Ectodermal cell (in vitro differentiated cells): ENCODE data around the gene FARP1.

Experiments used
- H3K27ac ChIP-seq: 2 replicates; pipeline ENCODE4 v1.7.0; 2013; ENCODE audit warnings: mild to moderate bottlenecking, low read depth, low read length; ENCODE audit not compliant: insufficient read depth, poor library complexity, severe bottlenecking
- H3K27me3 ChIP-seq: 2 replicates; pipeline ENCODE4 v1.7.0; 2013; ENCODE audit warnings: mild to moderate bottlenecking, low read length; ENCODE audit not compliant: insufficient read depth, control insufficient read depth, poor library complexity, severe bottlenecking
- H3K36me3 ChIP-seq: one replicate; pipeline ENCODE4 v1.7.0; 2013; ENCODE audit warnings: low read length; ENCODE audit not compliant: control insufficient read depth, insufficient read depth
- H3K4me1 ChIP-seq: one replicate; pipeline ENCODE4 v1.7.0; 2013; ENCODE audit warnings: low read length; ENCODE audit not compliant: control insufficient read depth, insufficient read depth
- H3K4me3 ChIP-seq: 2 replicates; pipeline ENCODE4 v1.7.0; 2013; ENCODE audit warnings: low read depth, low read length, control low read depth; ENCODE audit not compliant: insufficient read depth
- H3K9me3 ChIP-seq: 2 replicates; pipeline ENCODE4 v1.7.0; 2013; ENCODE audit warnings: mild to moderate bottlenecking, low read length, moderate library complexity; ENCODE audit not compliant: control insufficient read depth
- WGBS, 2 experiments: methylation state at CpG; one replicate each; pipeline ENCODE4 v1.1.7; 2013; ENCODE audit warnings: missing lambda C conversion rate in 2 of 2; 5-methylcytosine and 5-hydroxymethylcytosine counted together

FARP1 gene

GRCh38 chr13:98311200-98311548, 168.3 kb downstream of the FARP1 start:
- no peak overlapping the region for H3K4me3 ChIP-seq

GRCh38 chr13:98312606-98313005, 169.7 kb downstream of the FARP1 start:
- no peaks in the 10 kb centered on the region for H3K36me3 ChIP-seq
- 97% methylated on average over 7 of the region's 7 CpGs for WGBS, 2 experiments
- no peaks in the 10 kb centered on the region for H3K27me3 ChIP-seq
- no peaks in the 10 kb centered on the region for H3K9me3 ChIP-seq
- H3K4me1 ChIP-seq = peaks cover 27% of the 10 kb centered on the region
- H3K4me3 ChIP-seq = no peak overlapping the region
- no peak overlapping the region for H3K27ac ChIP-seq

More at GRCh38 chr13:98311200-98311548, 168.3 kb downstream of the FARP1 start:
- H3K27me3 ChIP-seq = no peaks in the 10 kb centered on the region
- H3K36me3 ChIP-seq = no peaks in the 10 kb centered on the region
- H3K9me3 ChIP-seq = no peaks in the 10 kb centered on the region
- H3K4me1 ChIP-seq = peaks cover 27% of the 10 kb centered on the region
- no peak overlapping the region for H3K27ac ChIP-seq
- 89 to 94% methylated on average over 1 of the region's 1 CpG for WGBS, 2 experiments

- Histone ChIP-seq H3K4me3 (no peak overlapping the region), H3K27ac (no peak overlapping the region), H3K9me3 (no peaks in the 10 kb centered on the region), H3K36me3 (no peaks in the 10 kb centered on the region), H3K4me1 (peaks cover 27% of the 10 kb centered on the region), H3K27me3 (no peaks in the 10 kb centered on the region)
- 90 to 94% methylated on average over 19 of the region's 20 CpGs for WGBS, 2 experiments
These were observed 170.4 kb downstream of the FARP1 start for GRCh38 chr13:98313023-98313921.

- Histone ChIP-seq H3K9me3 (no peaks in the 10 kb centered on the region), H3K27ac (no peak overlapping the region), H3K36me3 (no peaks in the 10 kb centered on the region), H3K4me1 (peaks cover 27% of the 10 kb centered on the region), H3K4me3 (no peak overlapping the region), H3K27me3 (no peaks in the 10 kb centered on the region)
- 94 to 96% methylated on average over 6 of the region's 6 CpGs for WGBS, 2 experiments
These were observed 171.0 kb downstream of the FARP1 start for GRCh38 chr13:98313922-98314292.

GRCh38 chr13:98315466-98315865, 172.6 kb downstream of the FARP1 start:
- peaks cover 27% of the 10 kb centered on the region for H3K4me1 ChIP-seq
- no peaks in the 10 kb centered on the region for H3K9me3 ChIP-seq
- H3K4me3 ChIP-seq = no peak overlapping the region
- no peaks in the 10 kb centered on the region for H3K36me3 ChIP-seq
- H3K27me3 ChIP-seq = no peaks in the 10 kb centered on the region
- WGBS, 2 experiments = 41 to 50% methylated on average over 8 of the region's 8 CpGs
- H3K27ac ChIP-seq = no peak overlapping the region

GRCh38 chr13:98315902-98316301, 173.0 kb downstream of the FARP1 start:
- peaks cover 22% of the 10 kb centered on the region for H3K4me1 ChIP-seq
- no peaks in the 10 kb centered on the region for H3K9me3 ChIP-seq
- H3K4me3 ChIP-seq = no peak overlapping the region
- no peaks in the 10 kb centered on the region for H3K27me3 ChIP-seq
- no peak overlapping the region for H3K27ac ChIP-seq
- no peaks in the 10 kb centered on the region for H3K36me3 ChIP-seq
- WGBS, 2 experiments = 85 to 89% methylated on average over 8 of the region's 8 CpGs

GRCh38 chr13:98317573-98318171, 174.8 kb downstream of the FARP1 start:
- Histone ChIP-seq H3K4me1 (peaks cover 17% of the 10 kb centered on the region), H3K36me3 (no peaks in the 10 kb centered on the region)

GRCh38 chr13:98318263-98318878, 175.5 kb downstream of the FARP1 start:
- 94% methylated on average over 9 to 11 of the region's 11 CpGs for WGBS, 2 experiments
- H3K27ac ChIP-seq = no peak overlapping the region
- no peak overlapping the region for H3K4me3 ChIP-seq
- H3K27me3 ChIP-seq = no peaks in the 10 kb centered on the region
- H3K36me3 ChIP-seq = no peaks in the 10 kb centered on the region
- H3K9me3 ChIP-seq = no peaks in the 10 kb centered on the region
- peaks cover 17% of the 10 kb centered on the region for H3K4me1 ChIP-seq

More at GRCh38 chr13:98317573-98318171, 174.8 kb downstream of the FARP1 start:
- H3K27ac ChIP-seq = no peak overlapping the region
- no peaks in the 10 kb centered on the region for H3K27me3 ChIP-seq
- no peak overlapping the region for H3K4me3 ChIP-seq
- 95 to 96% methylated on average over 3 of the region's 3 CpGs for WGBS, 2 experiments
- H3K9me3 ChIP-seq = no peaks in the 10 kb centered on the region

GRCh38 chr13:98320561-98321105, 177.7 kb downstream of the FARP1 start:
- WGBS, 2 experiments = 96 to 97% methylated on average over 9 of the region's 9 CpGs
- Histone ChIP-seq H3K9me3 (no peaks in the 10 kb centered on the region), H3K36me3 (no peaks in the 10 kb centered on the region), H3K27me3 (no peaks in the 10 kb centered on the region), H3K4me1 (peaks cover 20% of the 10 kb centered on the region), H3K4me3 (no peak overlapping the region), H3K27ac (no peak overlapping the region)

- Histone ChIP-seq H3K9me3 (no peaks in the 10 kb centered on the region), H3K27ac (no peak overlapping the region), H3K36me3 (no peaks in the 10 kb centered on the region), H3K4me3 (no peak overlapping the region), H3K4me1 (peaks cover 23% of the 10 kb centered on the region), H3K27me3 (no peaks in the 10 kb centered on the region)
- 97 to 100% methylated on average over 2 of the region's 2 CpGs for WGBS, 2 experiments
These were observed 178.5 kb downstream of the FARP1 start for GRCh38 chr13:98321395-98321794.
